Rectal smooth muscle tissue (tissue), 1 donor: ENCODE measurements around the gene PLSCR4.
A peak's percentile ranks its signal among the peaks of the same experiment; 100 is the strongest.

Source experiments
- H3K27ac ChIP-seq: one replicate; pipeline ENCODE4 v1.7.0; 2013; ENCODE audit warnings: low read depth, low read length, inconsistent platforms
- H3K27me3 ChIP-seq: one replicate; pipeline ENCODE4 v1.7.0; 2013; ENCODE audit warnings: low read length; ENCODE audit not compliant: control insufficient read depth, insufficient read depth
- H3K36me3 ChIP-seq: one replicate; pipeline ENCODE4 v1.7.0; 2013; ENCODE audit warnings: low read length; ENCODE audit not compliant: control insufficient read depth, insufficient read depth
- H3K4me1 ChIP-seq: one replicate; pipeline ENCODE4 v1.7.0; 2013; ENCODE audit warnings: low read length; ENCODE audit not compliant: control insufficient read depth, insufficient read depth
- H3K4me3 ChIP-seq: one replicate; pipeline ENCODE4 v1.7.0; 2013; ENCODE audit warnings: low read length
- H3K9ac ChIP-seq: one replicate; pipeline ENCODE4 v1.7.0; 2013; ENCODE audit warnings: low read length

Gene PLSCR4

DNA sequence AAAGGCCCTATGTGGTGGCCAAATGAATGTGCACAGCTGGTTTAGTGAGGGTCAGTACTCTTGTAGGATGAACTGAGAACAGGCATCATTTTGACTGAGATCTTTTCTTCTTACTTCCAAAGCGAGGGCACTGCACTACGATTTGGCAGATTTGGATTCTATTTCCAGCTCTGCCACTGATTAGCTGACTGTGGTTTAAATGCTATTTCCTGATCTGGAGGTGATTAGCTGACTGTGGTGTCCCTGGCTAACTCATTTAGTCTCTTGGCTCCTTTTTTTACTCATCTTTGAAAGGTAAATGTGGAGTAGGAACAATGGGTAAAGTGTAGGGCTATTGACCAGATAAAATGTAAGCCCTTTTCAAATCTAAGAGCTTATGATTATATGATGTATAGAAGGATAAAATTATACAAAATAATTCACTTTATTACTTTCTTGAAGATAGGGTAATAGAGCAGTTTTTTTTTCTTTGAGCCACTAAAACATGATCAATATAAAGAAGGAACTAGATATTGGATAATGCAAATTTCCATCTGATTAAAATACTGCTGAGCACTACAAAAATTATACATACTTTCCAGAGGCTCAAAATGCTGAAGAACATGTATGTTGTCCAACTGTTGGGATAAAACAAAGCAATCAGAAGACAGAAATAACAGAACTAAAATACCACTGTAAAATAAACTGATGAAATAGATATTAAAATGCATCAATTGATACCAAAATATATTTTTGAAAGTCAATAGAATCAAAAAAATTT, 50.3 kb downstream of the PLSCR4 start:
- H3K4me3 ChIP-seq: no peak overlapping the region
- H3K27me3 ChIP-seq: no peaks in the 10 kb centered on the region
- H3K36me3 ChIP-seq: peaks cover 2% of the 10 kb centered on the region
- H3K4me1 ChIP-seq: no peaks in the 10 kb centered on the region
- no peak overlapping the region for H3K27ac ChIP-seq
- H3K9ac ChIP-seq: no peak overlapping the region

DNA sequence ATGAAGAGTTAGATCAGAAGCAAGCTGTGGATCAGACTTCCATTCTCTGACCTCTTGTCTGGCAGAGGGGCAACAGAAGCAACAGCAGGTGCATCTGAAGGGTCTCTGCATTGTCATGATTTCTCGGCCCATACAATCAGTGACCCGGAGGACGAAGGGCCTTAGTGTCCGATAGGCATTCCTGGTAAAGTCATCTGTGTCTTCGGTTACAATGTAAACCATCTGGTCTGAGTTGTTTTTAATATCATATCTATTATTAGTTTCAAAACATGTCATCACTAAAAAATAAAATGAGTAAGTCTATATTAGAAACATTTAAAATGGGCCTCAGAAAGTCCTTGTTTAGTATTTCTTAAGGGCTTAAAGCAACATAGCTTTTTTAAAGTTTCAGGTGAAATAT, 51.1 kb downstream of the PLSCR4 start:
- no peak overlapping the region for H3K4me3 ChIP-seq
- H3K27me3 ChIP-seq: no peaks in the 10 kb centered on the region
- no peaks in the 10 kb centered on the region for H3K4me1 ChIP-seq
- H3K9ac ChIP-seq: no peak overlapping the region
- H3K27ac ChIP-seq: no peak overlapping the region
- H3K36me3 ChIP-seq: peaks cover 2% of the 10 kb centered on the region

DNA sequence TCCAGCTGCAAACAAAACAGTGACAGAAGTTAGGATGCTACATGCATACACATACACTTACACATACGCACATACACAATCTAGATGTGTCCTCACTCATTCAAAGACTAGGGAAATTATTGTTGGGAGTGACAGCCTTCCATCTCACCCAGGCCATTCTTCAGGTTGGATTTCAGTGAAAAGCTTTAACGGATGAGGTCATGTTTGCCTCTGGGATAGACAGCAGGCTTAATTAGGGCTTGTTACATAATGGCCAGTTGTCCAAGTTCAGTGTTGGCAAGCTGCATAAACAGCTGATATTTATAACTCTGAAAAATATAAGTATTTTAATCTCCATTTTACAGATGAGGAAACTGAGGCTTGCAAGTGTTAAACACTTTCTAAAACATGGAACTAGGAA, 54.1 kb downstream of the PLSCR4 start:
- Histone ChIP-seq H3K9ac (no peak overlapping the region), H3K27me3 (no peaks in the 10 kb centered on the region), H3K4me1 (no peaks in the 10 kb centered on the region), H3K36me3 (peaks cover 4% of the 10 kb centered on the region), H3K4me3 (no peak overlapping the region), H3K27ac (no peak overlapping the region)

- H3K4me3 ChIP-seq: no peak overlapping the region
- no peak overlapping the region for H3K27ac ChIP-seq
- H3K9ac ChIP-seq: no peak overlapping the region
- no peaks in the 10 kb centered on the region for H3K27me3 ChIP-seq
- no peaks in the 10 kb centered on the region for H3K4me1 ChIP-seq
- peaks cover 4% of the 10 kb centered on the region for H3K36me3 ChIP-seq
Measured at GRCh38 chr3:146195605-146196004, 55.3 kb downstream of the PLSCR4 start.

DNA sequence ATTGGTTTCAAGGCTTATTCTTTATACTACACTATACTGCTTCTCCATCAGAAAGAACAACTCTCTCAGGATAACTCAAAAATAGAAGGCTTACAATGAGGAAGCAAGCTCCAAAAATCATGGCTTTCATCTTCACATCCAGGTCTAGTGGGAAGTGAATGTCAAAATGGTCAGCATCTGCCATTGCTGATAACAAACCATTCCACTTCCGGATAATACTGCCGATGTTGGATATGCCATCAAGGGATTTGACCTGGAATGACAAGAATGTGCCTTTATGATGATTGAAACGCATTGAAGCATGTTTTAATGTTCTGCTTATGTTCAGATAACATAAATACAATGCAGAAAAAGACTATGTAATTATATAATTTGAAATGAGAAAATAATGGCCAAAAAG, 55.9 kb downstream of the PLSCR4 start:
- H3K27ac ChIP-seq: no peak overlapping the region
- H3K4me3 ChIP-seq: no peak overlapping the region
- no peaks in the 10 kb centered on the region for H3K4me1 ChIP-seq
- peaks cover 2% of the 10 kb centered on the region for H3K36me3 ChIP-seq
- H3K27me3 ChIP-seq: no peaks in the 10 kb centered on the region
- no peak overlapping the region for H3K9ac ChIP-seq

GRCh38 chr3:146191051-146191450, 59.9 kb downstream of the PLSCR4 start:
- H3K36me3 ChIP-seq: peaks cover 2% of the 10 kb centered on the region
- H3K27ac ChIP-seq: no peak overlapping the region
- no peaks in the 10 kb centered on the region for H3K27me3 ChIP-seq
- no peaks in the 10 kb centered on the region for H3K4me1 ChIP-seq
- no peak overlapping the region for H3K4me3 ChIP-seq
- H3K9ac ChIP-seq: no peak overlapping the region

GRCh38 chr3:146189519-146190173, 61.3 kb downstream of the PLSCR4 start:
- Histone ChIP-seq H3K4me3 (no peak overlapping the region), H3K4me1 (peaks cover under 1% of the 10 kb centered on the region), H3K36me3 (peaks cover 2% of the 10 kb centered on the region), H3K9ac (no peak overlapping the region), H3K27me3 (no peaks in the 10 kb centered on the region), H3K27ac (no peak overlapping the region)

- H3K27ac ChIP-seq: no peak overlapping the region
- no peak overlapping the region for H3K4me3 ChIP-seq
- H3K9ac ChIP-seq: no peak overlapping the region
- no peaks in the 10 kb centered on the region for H3K36me3 ChIP-seq
- H3K27me3 ChIP-seq: no peaks in the 10 kb centered on the region
- peaks cover 4% of the 10 kb centered on the region for H3K4me1 ChIP-seq
Measured at GRCh38 chr3:146187334-146187950, 63.5 kb downstream of the PLSCR4 start.

DNA sequence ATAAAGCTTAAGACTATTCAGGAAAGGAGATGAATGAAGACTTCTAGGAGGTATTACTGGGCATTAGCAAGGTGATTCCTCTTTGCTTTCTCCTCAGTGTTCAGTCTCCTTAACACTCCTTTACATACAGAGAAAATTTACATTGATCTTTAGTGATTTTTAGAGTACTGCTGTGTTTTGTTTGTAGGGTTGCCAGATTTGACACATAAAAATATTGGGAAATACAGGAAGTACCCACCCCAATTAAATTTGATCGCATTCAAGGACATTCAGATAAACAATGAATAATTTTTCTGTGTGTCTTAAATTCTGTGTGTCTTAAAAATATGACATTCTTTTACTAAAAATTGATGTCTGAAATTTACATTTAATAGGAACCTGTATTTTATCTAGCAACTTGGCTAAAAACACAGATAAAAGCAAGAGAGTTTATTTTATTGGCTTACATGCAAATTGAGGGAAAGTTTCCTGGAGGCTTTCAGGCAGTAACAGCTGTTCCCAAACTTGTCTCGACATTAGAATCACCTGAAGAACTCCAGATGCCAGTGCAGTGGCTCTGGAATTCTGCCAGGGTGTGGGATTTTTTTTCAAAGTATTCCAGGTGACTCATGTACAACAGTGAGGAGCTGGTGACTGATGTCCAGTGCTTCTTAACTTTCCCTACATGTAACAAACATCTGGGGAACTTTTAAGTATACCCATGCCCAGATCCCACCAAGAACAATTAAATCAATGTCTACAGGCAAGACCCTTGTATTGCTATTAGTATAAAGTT, 66.5 kb downstream of the PLSCR4 start:
- H3K36me3 ChIP-seq: no peaks in the 10 kb centered on the region
- no peak overlapping the region for H3K9ac ChIP-seq
- no peaks in the 10 kb centered on the region for H3K27me3 ChIP-seq
- H3K27ac ChIP-seq: no peak overlapping the region
- no peak overlapping the region for H3K4me3 ChIP-seq
- H3K4me1 ChIP-seq: peaks cover 4% of the 10 kb centered on the region

DNA sequence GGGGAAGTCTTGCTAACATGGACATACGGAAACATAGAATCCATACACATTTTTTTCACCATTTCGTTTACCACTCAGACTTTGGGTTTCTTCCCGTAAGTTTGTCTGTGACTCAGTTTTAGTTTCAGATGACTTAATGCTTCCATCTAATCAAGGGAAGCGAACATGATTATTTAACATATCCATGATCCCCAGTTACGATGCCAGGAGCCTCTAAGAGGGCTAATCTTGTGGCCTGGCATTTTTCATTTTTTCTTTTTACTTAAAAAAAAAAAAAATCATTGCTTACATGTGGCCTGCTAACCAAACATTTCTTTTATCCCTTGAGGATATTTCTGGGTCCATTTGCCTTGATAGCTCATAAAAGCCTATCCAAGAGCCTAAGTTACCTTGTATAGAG, 69.7 kb downstream of the PLSCR4 start:
- H3K9ac ChIP-seq: no peak overlapping the region
- H3K36me3 ChIP-seq: no peaks in the 10 kb centered on the region
- H3K27ac ChIP-seq: no peak overlapping the region
- H3K27me3 ChIP-seq: no peaks in the 10 kb centered on the region
- H3K4me1 ChIP-seq: peaks cover 10% of the 10 kb centered on the region
- H3K4me3 ChIP-seq: no peak overlapping the region

DNA sequence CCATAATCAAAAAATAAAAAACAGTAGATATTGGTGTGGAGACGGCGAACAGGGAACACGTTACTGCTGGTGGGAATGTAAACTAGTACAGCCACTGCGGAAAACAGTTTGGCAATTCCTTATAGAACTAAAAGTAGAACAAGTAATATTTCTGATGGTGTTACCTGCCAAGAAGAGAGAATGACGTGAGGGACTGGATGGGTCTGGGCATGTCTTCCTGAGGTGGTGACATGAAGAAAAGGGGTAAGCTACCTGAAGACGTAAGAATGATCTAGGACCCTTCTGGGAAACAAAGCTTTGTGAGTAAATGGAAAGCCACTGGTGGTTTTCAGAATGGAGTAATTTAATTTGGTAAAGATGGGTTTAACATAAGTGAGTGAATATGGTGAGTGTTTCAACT, 70.5 kb downstream of the PLSCR4 start:
- no peak overlapping the region for H3K27ac ChIP-seq
- H3K4me3 ChIP-seq: no peak overlapping the region
- H3K4me1 ChIP-seq: peaks cover 10% of the 10 kb centered on the region
- H3K27me3 ChIP-seq: no peaks in the 10 kb centered on the region
- no peaks in the 10 kb centered on the region for H3K36me3 ChIP-seq
- no peak overlapping the region for H3K9ac ChIP-seq

GRCh38 chr3:146178006-146178689, 72.8 kb downstream of the PLSCR4 start:
- H3K4me3 ChIP-seq: no peak overlapping the region
- peak overlapping the region; percentile 38 for H3K27ac ChIP-seq
- H3K36me3 ChIP-seq: no peaks in the 10 kb centered on the region
- H3K27me3 ChIP-seq: no peaks in the 10 kb centered on the region
- H3K9ac ChIP-seq: no peak overlapping the region
- H3K4me1 ChIP-seq: peaks cover 6% of the 10 kb centered on the region
